Colon (tissue), 2 donors: Measurements from ENCODE around the gene TMEM86B.

Experiments used
- FAIRE-seq: peaks from 2 replicates; lab custom pipeline; 2012; peaks lifted over from hg19 to GRCh38; lab: Jason Lieb, UNC
- donor health status: control.
- donor health status: control.

The TMEM86B gene

DNA sequence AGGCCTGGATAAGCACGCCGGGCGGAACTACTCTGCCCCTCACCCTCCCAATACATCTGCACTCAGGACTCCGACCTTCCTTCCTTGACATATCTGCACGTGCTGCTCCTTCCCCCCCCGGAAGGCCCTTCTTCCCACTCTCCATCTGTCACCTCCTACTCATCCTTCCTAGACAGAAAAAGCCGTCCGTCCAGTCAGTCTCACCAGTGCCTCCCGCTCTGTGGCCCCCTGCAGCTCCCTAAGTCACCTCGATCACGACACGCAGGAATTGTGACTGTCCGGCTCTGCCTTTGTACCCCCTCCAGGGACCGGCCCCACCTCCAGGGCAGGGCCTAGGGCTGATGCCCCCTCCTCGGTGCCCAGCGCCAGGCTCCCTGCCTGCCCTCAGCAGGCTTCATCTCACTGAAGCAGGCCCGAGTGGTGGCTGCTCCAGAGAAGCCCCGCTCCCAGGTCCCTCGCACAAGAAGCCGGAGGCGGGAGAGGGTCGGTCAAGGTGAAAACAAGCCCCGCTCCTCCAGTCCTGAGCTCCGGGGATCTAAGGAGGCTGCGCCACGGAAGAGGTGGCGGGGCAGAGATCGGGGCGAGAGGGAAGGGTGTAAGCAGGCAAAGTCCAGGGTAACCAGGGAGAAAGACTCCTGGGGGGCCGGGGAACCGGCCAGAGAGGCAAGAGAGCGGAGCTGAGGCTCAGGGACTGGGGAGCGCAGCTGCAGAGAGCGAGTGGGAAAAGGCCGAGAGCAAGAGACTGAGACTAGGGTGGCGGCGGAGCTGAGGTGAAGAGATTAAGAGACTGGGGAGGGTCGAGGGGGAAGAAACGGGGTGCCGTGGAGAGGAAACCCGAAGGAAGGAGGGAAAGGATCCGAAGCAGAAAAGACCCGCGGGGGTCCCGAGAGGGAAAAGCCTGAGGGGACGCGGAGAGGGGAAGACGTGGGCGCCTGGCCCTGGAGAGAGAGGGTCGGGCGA is 29.2 kb upstream of the TMEM86B start:
- FAIRE-seq = no peak

DNA sequence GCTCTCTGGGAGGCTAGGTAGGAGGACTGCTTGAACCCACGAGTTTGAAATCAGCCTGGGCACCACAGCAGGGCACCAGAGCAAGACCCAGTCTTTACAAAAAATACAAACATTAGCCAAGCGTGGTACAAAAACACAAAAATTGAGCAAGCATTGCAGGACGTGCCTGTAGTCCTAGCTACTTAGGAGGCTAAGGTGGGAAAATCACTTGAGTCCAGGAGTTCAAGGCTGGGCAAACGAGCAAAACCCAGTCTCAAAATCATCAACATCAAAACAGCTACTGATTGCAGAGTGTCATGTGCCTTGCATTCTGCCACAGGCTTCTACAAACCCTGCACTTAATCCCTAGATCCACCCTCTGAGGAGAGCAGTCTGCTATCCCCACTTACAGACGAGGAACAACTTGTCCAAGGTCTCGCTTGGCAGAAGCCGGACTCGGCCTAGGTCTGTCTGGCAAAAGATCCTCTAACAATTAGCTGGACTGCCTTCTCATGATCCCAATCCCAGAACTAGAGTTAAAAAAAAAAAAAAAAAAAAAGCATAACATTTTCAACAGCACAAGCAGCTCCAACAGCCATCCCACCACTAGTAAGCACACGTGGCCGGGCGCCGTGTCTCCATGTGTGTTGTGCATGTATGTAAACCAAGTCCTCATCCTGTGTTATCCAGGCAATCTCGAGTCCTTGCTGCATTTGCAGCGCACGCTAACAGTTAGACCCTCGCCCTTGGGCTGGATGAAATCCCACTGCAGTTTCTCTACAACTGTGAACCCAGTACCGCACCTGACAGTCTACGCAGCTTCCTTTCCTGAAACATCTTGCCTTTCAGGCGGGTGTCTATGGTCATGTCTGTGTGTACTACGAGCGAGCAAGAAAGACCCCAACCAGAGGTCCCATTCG is 28.2 kb upstream of the TMEM86B start:
- FAIRE-seq = no peak

DNA sequence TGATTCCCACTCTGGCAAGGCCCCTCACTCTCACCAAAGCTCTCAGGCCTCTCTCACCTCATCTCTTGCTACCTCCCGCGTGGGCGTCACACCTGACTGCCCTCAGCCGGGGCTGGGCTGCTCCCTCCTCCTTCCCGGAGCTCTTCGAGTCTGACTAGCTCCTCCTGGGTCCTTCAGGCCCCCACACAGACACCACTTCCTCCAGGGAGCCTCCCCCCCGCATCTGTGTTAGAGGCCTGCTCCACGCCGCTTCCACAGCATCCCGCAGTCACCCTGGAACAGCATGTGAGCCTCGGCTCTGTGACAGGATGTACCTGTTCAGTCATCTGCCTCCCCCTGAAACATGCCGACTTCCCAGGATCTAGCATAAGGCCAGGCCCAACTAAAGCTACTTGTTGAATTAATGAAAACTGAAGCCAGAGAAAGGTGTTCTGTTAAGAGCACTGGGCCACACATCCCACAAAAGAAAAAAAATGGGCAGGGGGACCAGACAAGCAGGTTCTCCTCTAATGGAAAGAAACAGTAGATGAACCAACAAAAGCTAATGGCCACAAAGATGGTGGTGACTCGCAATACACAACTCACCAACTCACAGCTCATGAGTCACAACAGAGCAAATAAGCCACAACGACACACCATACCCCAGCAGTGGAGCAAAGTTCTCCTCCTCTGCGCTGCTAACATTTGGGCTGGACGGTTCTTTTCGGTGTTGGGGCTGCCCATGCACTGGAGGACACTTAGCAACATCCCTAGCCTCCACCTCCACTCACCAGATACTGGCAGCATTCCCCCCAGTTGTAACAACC is 27.3 kb upstream of the TMEM86B start:
- no peak for FAIRE-seq

DNA sequence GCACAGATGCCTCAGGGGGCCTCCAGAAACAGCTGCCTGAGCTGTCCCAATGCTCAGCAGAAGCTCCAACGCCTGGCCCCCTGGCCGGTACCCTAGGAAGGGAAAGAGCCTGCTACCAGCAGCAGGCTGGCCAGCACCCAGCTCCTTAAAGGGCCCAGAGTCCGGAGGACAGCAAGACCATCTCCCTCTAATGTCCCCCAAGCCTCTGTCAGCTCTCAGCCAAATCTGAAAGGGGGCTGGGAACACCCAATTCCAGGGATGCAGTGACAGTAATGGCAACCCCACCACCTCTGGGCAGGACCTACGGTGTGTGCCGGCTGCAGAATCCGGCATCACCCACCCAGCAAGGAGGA is 26.0 kb upstream of the TMEM86B start:
- no peak for FAIRE-seq

DNA sequence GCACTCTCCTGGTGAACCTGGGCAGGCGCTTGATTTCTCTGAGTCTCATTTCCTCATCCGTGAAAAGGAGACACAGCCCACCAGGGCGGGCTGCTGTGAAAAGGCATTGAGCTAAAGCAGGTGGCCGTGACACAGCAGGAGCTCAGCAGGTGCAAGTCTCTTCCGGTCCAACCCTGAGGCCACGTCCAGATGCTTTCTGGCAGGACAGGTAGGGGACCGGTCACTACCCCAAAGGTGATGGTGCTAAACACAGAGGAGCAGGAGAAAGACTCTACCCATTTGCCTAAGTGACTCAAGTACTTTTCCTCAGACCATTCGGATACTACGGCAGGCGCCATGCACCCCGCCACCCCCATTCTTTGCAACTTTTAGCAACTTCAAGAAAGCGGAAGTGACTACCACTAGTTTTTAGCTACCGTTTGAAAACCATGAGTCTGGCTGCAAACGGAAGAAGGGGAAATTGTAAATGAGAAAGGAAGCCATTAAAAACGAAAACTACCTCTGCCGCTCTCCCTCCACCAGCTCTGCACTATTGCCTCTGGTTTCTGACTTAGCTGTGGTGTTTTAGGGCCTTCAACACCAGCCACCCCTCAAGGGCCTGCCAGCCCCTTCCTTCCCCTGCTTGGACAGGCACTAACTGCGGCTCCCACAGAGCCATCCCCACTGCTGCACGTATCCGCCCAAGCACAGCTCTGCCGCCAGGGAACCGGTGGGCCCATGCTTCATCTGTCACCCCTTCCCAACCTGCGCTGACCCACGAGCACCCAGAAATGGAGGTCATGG is 25.5 kb upstream of the TMEM86B start:
- no peak for FAIRE-seq

DNA sequence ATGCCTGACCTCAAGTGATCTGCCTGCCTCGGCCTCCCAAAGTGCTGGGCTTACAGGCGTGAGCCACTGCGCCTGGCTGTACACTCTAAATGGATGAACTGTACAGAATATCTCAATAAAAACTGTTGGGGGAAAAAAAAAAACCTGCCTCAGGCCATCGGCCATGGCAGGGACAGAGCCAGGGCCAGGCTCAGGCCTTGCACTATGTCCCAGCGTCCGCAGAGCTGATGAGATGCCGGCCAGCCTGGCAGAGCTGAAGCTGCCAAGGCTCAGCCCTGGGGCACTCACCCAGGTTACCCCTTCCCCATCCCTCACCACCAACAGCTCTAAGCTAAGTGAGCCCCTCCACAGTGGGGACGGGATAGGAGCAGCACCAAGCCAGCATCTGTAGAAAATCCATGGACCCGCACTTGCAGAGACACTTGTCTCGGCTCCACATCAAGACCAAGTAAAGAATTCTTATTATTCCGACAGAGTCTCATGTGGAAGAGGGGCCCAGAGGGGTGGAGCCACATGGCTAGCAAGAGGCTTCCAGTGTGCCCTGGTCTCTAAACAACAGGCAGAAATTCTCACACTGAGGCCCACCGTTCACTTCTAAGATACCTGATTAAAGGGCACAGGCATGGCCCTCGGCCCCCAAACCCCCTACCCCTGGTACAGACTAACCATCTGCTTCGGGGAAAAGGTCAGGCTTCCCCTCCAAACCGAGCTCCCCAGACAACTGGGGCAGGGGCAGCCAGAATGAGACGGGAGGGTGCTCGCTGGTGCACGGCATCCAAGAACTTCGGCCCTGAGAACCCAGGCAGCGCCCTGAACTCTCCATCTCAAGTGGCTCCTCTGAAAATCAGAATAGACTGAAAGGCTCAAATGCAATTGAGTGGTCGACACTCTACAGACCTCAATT is 24.4 kb upstream of the TMEM86B start:
- FAIRE-seq = no peak

DNA sequence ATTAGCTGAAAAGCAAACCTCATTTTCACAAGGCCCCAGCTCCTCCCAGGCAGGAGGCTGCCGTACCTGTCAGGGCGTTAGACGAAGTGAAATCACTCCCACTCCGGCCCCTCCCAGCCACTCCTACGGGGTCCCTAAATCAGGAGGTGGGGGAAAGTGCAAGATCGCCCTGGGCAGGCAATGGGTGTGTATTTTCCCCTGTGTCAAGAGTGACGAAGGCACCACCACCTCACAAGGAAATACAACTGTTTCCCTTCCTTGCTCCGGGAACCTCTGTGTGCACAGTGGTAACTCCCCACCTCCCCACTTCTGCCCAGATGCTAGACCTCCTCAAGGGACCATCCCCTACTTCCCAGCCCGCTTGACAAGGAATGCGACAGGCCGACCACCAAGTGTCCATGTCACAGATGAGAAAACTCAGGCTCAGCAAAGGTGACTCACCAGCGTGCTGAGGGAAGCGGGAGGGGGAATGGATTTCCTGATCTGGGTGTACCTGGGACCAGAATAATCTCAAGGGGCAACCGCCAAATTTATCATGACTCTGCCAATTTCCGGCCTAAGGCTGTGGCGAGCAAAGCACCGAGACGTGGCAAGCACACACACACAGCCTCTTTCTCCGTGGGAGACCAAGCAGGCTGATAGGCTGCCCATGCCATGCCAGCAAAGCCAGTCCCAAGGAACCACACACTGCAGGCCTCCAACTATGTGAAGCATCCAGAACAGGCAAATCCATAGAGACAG is 22.9 kb upstream of the TMEM86B start:
- no peak for FAIRE-seq

DNA sequence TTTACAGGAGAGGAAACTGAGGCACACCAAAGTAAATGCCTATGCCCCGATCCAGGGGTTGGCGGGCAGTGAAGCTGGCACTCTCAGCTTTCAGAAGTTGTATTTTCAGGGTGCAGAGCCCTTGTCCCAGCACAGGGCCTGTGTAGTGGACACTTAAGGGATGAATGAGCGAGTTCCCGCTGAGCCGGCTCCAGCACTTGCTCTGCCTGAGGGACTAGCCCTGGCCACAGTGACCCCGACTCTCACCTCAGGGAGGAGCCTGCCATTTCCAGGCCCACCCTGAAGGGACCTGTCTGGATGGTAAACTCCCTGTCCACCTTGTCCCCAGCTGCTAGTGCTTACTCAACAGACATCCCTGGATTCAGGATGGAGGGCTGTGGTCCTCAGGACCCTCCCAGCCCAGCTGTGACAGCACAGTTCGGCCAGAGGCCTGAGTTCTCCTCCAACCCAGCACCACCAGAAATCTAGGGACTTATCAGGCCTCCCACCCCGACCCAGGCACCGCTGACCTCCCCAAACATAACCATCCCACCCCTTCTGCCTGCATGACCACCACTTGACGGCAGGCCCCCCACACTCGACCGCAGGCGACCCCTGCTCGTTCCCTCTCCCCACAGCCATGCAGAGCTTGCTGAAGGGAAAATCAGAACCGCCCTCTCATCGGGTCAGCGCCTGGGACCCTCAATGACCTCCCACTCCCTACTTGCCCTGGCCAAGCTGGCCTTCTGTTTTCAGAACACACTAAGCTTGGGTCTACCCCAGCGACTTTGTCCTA is 21.9 kb upstream of the TMEM86B start:
- no peak for FAIRE-seq

DNA sequence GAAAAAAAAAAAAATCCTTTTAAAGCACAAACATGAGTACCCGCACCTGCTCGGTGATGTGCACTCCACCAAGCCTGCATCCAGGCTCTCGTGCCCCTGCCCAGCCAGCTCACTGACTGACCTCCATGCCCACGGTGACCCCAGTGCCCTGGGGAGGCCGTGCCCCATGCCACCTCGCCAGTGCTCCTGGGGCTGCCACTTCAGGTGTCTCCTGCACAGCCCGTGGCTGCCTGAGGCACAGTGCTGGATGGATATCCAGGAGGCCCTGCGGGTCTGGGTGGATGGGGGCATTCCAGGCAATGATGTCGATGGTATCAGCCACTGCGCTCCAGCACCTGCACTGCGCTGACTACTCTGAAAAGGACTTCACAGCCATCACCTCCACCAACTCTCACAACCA is 21.3 kb upstream of the TMEM86B start:
- no peak for FAIRE-seq

DNA sequence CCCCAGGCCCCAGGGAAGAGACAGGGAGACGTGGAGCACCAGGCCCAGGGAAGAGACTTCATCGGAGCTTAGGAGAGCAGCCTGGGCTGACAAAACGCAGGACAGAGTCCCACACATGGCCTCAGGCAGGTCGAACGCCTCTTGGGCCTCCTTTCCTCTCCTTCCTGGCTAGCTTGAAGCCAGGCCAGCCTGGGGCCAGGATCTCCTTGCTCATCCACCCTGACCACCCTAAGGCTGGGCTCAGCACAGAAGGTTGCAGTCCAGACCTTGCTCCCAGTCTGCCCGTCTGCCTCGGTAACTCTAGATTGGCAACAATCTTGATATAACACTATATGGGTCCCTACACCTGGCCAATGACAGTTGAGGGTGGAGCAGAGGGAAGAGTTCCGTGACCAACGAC is 20.1 kb upstream of the TMEM86B start:
- FAIRE-seq = no peak

DNA sequence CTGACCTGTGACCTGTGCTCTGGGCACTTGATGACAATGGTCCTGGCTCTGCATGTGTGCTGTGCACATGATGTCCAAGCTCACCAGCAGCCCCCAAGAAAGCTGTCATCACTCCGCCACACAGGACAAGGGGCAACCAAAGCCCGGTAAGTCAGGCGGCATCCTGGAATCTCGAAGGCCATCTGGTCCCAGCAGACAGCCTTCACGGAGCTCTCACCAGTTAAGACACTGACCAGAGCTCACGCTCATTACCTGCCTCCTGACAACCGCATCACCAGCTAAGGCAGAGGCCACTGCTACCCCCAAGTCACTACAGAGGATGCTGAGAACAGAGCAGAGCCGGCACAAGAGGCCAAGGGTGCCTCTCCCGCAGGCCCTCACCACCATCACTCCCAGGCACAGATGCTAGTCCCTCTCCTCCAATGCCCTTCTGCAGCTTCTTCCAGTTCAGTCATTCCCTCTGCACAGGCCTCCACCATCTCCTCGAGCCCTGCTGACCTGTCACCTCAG is 19.7 kb upstream of the TMEM86B start:
- FAIRE-seq = no peak

DNA sequence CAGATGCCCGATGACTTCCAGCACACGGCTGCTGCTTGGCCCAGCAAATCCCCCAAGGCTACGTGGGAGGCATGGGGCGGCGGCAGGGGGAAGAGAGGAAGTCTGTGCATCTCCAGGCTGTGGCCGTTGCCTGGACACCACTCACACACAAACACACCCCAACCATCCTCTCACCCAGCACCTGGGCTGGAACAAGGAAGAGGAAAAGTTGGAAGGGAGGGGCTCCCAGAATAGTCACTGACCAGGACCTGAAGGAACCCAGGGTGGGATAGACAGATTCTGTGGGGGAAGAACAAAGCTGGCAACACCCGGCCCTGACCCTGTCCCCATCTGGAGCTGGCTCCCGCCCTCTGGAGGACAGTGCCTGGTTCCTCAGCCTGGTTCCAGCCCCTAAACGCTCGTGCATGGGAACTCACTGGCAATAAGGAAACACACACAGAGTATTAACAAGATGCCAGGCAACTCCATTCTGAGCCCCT is 19.1 kb upstream of the TMEM86B start:
- FAIRE-seq = no peak

DNA sequence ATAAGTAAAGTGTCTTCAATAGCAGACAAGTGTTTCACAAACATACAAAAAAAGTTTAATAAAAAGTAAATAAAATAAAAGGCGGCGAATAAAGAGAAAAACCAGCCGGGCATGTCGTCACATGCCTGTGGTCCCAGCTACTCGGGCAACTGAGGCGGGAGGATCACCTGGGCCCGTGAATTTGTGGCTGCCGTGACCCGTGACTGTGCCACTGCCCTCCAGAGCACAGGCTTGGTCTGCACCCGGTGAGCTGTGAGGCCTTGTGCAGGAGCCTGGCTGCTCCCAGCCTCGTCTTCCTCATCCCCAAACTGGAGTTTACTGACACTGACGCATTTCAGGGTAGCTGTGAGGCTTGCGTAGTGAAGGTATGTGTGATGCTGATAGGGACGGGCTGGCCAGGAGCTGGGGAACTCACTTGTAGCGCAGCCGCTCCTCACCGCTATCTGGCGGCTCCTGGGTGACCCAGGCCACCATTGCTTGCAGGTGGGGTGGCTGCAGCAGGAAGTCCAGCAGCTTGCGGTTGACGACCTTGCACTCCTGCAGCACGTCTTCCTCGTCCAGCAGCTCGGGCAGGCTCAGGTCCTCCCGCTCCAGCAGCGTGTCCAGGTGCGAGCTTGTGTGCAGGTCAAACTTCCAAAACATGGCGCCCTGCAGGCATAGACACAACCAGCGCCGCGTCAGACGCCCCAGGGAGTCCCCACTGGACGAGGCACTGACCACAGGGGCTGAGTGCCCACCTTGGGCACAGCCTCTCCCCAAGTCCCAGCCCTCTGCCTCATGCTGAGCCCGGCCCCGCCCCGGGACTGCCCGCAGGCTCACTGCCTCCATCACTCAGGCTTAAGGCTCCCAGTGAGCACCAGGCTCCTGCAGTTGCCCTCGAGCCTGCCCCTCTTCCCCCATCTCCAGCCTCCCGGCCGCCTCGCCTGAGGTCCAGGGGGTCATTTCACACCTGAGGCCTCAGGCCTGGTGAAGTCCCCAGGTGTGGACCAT is 18.2 kb upstream of the TMEM86B start:
- no peak for FAIRE-seq

DNA sequence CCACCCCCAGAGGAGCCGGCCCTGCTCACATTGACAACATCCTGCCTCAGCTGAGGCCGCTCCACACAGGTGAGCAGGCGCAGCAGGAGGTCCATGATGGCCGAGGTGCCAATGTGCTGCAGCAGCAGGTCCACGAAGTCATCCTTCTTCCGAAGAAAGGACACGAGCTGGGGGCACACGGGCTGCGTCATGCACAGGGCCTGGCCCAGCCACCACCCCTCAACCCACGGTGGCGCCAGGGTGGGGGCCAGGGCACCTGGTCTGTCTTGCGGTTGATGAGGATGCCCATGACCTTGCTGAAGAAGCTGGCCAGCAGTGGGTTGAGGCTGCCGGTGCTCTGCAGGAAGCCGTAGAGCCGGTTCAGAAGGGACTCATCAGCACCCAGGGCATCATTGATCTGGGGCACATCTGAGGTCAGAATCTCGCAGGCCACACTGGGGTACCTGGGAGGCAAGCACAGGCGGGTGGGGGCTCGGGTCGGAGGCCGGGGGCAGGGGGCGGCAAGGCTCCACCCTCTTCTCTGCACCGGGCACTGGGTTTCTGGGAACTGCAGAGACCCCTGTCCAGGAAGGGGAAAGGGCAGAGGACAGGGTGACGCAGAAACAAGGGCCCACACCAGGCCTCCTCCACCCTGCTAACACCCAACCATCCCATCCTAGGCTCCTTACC is 16.8 kb upstream of the TMEM86B start:
- FAIRE-seq = no peak

DNA sequence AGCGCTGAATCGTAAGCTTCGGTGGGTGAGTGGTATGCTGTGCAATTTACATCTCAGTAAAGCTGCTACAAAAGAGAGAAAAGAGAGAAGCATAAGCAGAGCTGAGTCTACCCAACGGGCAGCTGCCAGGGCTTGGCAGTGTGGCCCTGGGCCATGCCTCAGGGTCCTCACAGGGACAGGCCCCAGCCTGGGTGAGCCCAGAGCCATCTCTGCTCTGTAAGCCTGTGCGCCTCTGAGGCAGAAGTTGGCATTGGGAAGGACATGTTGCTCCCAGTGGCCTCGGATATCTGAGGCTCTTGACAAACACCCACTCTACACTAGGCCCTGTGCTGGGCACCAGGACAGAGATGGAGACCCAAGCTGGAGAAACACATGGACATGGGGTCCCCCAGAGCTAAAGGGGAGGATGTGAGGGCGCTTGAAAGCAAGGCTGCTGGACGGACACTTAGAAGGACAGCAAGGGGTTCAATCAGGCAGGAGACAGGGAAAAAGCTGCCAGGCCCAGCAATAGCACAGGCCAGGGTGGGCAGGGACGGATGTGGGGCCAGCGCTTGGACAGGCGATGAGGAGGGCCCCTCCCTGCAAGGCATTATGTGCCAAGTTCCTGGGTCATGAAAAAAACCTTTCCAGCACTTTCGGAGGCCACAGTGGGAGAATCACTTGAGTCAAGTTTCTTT is 15.6 kb upstream of the TMEM86B start:
- no peak for FAIRE-seq

DNA sequence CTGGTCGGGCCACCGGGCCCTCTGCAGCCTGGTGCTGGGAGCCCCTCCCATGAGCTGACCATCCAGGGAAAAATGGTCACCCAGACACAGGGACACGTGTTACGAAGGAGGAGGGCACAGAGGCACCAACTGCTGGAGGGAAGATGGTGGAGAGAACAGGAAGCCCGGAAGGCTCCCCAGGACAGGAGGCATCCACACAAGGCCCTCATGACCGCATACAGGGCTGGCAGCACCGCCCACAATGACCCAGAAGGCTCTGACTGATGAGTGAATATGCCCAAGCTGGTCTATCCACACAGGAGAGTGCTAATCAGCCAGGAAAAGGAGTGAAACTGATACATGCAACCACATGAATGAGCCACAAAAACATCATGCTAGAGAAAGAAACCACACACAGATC is 14.0 kb upstream of the TMEM86B start:
- FAIRE-seq = no peak
